Dermis microvascular lymphatic vessel endothelial cell (primary cell): Measurements from ENCODE around the gene P2RX1. TPM values are rescaled to one million over a fixed set of nuclear protein-coding genes. Genes with fewer than 3 reads are reported as not detected.
"Not testable (repeated sequence)": the region's sequence is repeated elsewhere in the genome, so short reads cannot be mapped to it uniquely, and the experiment has no call there.

Experiments
- DNase-seq, 2 donors: peaks; one replicate each; pipeline versions ENCODE4 v3.0.0 to v3.0.0-alpha.2; 2010; ENCODE audit warnings: low read depth in 2 of 2
- total RNA-seq: library from RNA; depleted of rRNA; stranded (reverse); fragments of >200 nt; gene quantifications from 2 replicates; pipeline ENCODE4 v1.2.1, GENCODE V29; 2014

The P2RX1 gene
- total RNA-seq, 1 donor from 2014 or later: not detected

- DNase-seq: no peak
Observed at GRCh38 chr17:3861761-3862681, 54.2 kb downstream of the P2RX1 start.

- DNase-seq: no peak
Observed at GRCh38 chr17:3860939-3861700, 55.1 kb downstream of the P2RX1 start.

GRCh38 chr17:3859940-3860339 is 56.3 kb downstream of the P2RX1 start:
- DNase-seq: no peak

- DNase-seq: no peak
Observed at GRCh38 chr17:3857261-3858105, 58.8 kb downstream of the P2RX1 start.

GRCh38 chr17:3854204-3854603 is 62.1 kb downstream of the P2RX1 start:
- DNase-seq: not testable (repeated sequence)

- no peak for DNase-seq
Observed at GRCh38 chr17:3852561-3852960, 63.7 kb downstream of the P2RX1 start.

- DNase-seq: no peak
Observed at GRCh38 chr17:3851461-3852100, 64.7 kb downstream of the P2RX1 start.

- DNase-seq: no peak
Observed at GRCh38 chr17:3848229-3848835, 67.9 kb downstream of the P2RX1 start.

- DNase-seq: no peak
Observed at GRCh38 chr17:3847165-3847670, 69.0 kb downstream of the P2RX1 start.

Other genes starting within 250 kb of the P2RX1 start
- 190 and 223 TPM in 2 replicates for gene TAX1BP3, start 247.9 kb downstream of the P2RX1 start, total RNA-seq
- 18.4 and 19.8 TPM in 2 replicates for gene EMC6, start 247.7 kb downstream of the P2RX1 start, total RNA-seq
- gene P2RX5, start 220.3 kb downstream of the P2RX1 start, total RNA-seq: 0.13 and 0.77 TPM in 2 replicates
- gene HASPIN, start 192.6 kb downstream of the P2RX1 start, total RNA-seq: 3.5 and 5.5 TPM in 2 replicates
- 9.1 and 20.3 TPM in 2 replicates for gene ITGAE, start 115.3 kb downstream of the P2RX1 start, total RNA-seq
- gene NCBP3, start 70.2 kb downstream of the P2RX1 start, total RNA-seq: 12.2 and 18.0 TPM in 2 replicates
- 0.64 and 1.0 TPM in 2 replicates for gene CAMKK1, start 23.4 kb downstream of the P2RX1 start, total RNA-seq
- under 0.01 TPM in 1 of 2 replicates, not detected in the other for gene ATP2A3, start 48.0 kb upstream of the P2RX1 start, total RNA-seq
- 22.5 and 30.8 TPM in 2 replicates for gene ZZEF1, start 226.6 kb upstream of the P2RX1 start, total RNA-seq
- 36.6 and 56.4 TPM in 2 replicates for gene CYB5D2, start 226.7 kb upstream of the P2RX1 start, total RNA-seq